SK-N-SH treated with all-trans-retinoic acid at 6 μM for 48 hours (cell line): ENCODE measurements around the gene SOWAHB.
A peak's percentile ranks its signal among the peaks of the same experiment; 100 is the strongest.

Source experiments
- ATAC-seq: fragments of 200-7000 bp; cut with Tn5 transposase; 3 replicates; pipeline ENCODE4 v1.9.1; 2020; ENCODE audit warnings: mild to moderate bottlenecking, moderate library complexity
- ARNTL ChIP-seq: fragments of 450-650 bp; formaldehyde crosslinking; IDR thresholded peaks from 2 replicates; pipeline ENCODE4 v1.5.0; 2020; ENCODE audit warnings: low read depth, mild to moderate bottlenecking, moderate library complexity, borderline replicate concordance
- CREB5 ChIP-seq: fragments of 250-450 bp; sonication (Bioruptor Pico); IDR thresholded peaks from 2 replicates; pipeline ENCODE4 v1.5.1; 2020; ENCODE audit warnings: low read depth, mild to moderate bottlenecking, moderate library complexity
- CSDC2 ChIP-seq: fragments of 250-450 bp; sonication (Bioruptor Pico); IDR thresholded peaks from 2 replicates; pipeline ENCODE4 v1.5.0; 2020; ENCODE audit warnings: mild to moderate bottlenecking, moderate library complexity
- CSRNP3 ChIP-seq: fragments of 250-450 bp; sonication (Bioruptor Pico); IDR thresholded peaks from 2 replicates; pipeline ENCODE4 v1.5.1; 2021; ENCODE audit warnings: mild to moderate bottlenecking, moderate library complexity
- ESRRG ChIP-seq: fragments of 250-450 bp; sonication (Bioruptor Pico); IDR thresholded peaks from 2 replicates; pipeline ENCODE4 v1.6.1; 2021; ENCODE audit warnings: mild to moderate bottlenecking
- GLIS3 ChIP-seq: fragments of 250-450 bp; sonication (Bioruptor Pico); IDR thresholded peaks from 2 replicates; pipeline ENCODE4 v1.5.0; 2020; ENCODE audit warnings: mild to moderate bottlenecking, moderate library complexity
- ISL1 ChIP-seq: fragments of 250-450 bp; sonication (Bioruptor Pico); IDR thresholded peaks from 2 replicates; pipeline ENCODE4 v2.1.2; 2022; ENCODE audit warnings: mild to moderate bottlenecking, moderate library complexity
- OSR1 ChIP-seq: fragments of 250-450 bp; sonication (Bioruptor Pico); IDR thresholded peaks from 2 replicates; pipeline ENCODE4 v1.8.0; 2022; ENCODE audit warnings: moderate library complexity, mild to moderate bottlenecking, inconsistent platforms
- POU6F1 ChIP-seq: fragments of 250-450 bp; sonication (Bioruptor Pico); IDR thresholded peaks from 2 replicates; pipeline ENCODE4 v1.8.0; 2021; ENCODE audit warnings: low read depth, mild to moderate bottlenecking, moderate library complexity, borderline replicate concordance
- PPARA ChIP-seq: fragments of 250-450 bp; sonication (Bioruptor Pico); IDR thresholded peaks from 2 replicates; pipeline ENCODE4 v1.5.0; 2020; ENCODE audit warnings: mild to moderate bottlenecking, borderline replicate concordance
- RARB ChIP-seq: fragments of 250-450 bp; sonication (Bioruptor Pico); IDR thresholded peaks from 2 replicates; pipeline ENCODE4 v1.8.0; 2021; ENCODE audit warnings: mild to moderate bottlenecking, moderate library complexity
- SNAI2 ChIP-seq: fragments of 250-450 bp; sonication (Bioruptor Pico); IDR thresholded peaks from 2 replicates; pipeline ENCODE4 v1.5.0; 2020; ENCODE audit warnings: mild to moderate bottlenecking, moderate library complexity
- TOX ChIP-seq: fragments of 250-450 bp; sonication (Bioruptor Pico); IDR thresholded peaks from 2 replicates; pipeline ENCODE4 v1.8.0; 2021; ENCODE audit warnings: mild to moderate bottlenecking, moderate library complexity, borderline replicate concordance
- ZC3H10 ChIP-seq: fragments of 250-450 bp; sonication (Bioruptor Pico); IDR thresholded peaks from 2 replicates; pipeline ENCODE4 v1.5.1; 2021; ENCODE audit warnings: mild to moderate bottlenecking, moderate library complexity
- ZFP3 ChIP-seq: fragments of 250-450 bp; sonication (Bioruptor Pico); IDR thresholded peaks from 2 replicates; pipeline ENCODE4 v1.5.0; 2020; ENCODE audit warnings: mild to moderate bottlenecking, moderate library complexity
- ZFP30 ChIP-seq: fragments of 450-650 bp; formaldehyde crosslinking; IDR thresholded peaks from 2 replicates; pipeline ENCODE4 v1.5.0; 2022; ENCODE audit warnings: mild to moderate bottlenecking, moderate library complexity
- ZNF565 ChIP-seq: fragments of 450-650 bp; formaldehyde crosslinking; conservative IDR thresholded peaks from 2 replicates; pipeline ENCODE4 v1.5.0; 2020; ENCODE audit warnings: low read depth, mild to moderate bottlenecking, moderate library complexity
- ZNF70 ChIP-seq: fragments of 450-650 bp; formaldehyde crosslinking; IDR thresholded peaks from 2 replicates; pipeline ENCODE4 v1.5.0; 2020; ENCODE audit warnings: mild to moderate bottlenecking, moderate library complexity
- ZNF8 ChIP-seq: fragments of 450-650 bp; formaldehyde crosslinking; IDR thresholded peaks from 2 replicates; pipeline ENCODE4 v1.5.0; 2020; ENCODE audit warnings: mild to moderate bottlenecking, moderate library complexity

Gene SOWAHB

GRCh38 chr4:76851375-76851774 lies 46.6 kb downstream of the SOWAHB start (continued):
- TF ChIP-seq TOX (CRISPR knock-in tag) = no peak
- TF ChIP-seq GLIS3 = no peak
- no peak for TF ChIP-seq ZNF565 (CRISPR knock-in tag)

DNA sequence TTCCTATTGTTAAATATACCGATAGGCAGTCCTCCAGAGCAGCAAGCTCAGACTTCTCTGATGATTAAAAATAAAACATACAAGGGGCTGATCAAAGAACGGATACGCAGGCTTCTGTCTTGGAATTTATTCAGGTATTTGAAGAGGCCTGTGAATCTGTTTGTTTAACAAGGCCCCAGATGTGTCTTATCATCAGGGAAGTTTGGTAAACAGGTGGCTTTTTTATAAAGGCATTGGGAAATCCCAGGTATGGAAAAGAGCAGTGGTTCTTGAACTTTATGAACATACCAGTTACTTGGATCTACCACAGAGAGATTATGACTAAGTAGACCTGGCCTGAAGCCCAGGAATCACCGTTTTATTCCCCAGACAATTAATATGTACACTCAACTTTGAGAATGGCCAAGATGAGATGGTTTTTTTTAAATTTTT lies 47.9 kb downstream of the SOWAHB start:
- peak; percentile 88 for ATAC-seq

More for the DNA sequence above, 47.9 kb downstream of the SOWAHB start:
- TF ChIP-seq CSDC2 (CRISPR knock-in tag) = no peak
- TF ChIP-seq CREB5 = no peak
- no peak for TF ChIP-seq ZFP3 (CRISPR knock-in tag)
- TF ChIP-seq ZNF8 = no peak; the same call in 1 of the 2 replicates
- no peak for TF ChIP-seq OSR1 (CRISPR knock-in tag)
- TF ChIP-seq PPARA (CRISPR knock-in tag) = no peak
- TF ChIP-seq ESRRG (CRISPR knock-in tag) = no peak
- no peak for TF ChIP-seq RARB
- no peak for TF ChIP-seq ARNTL
- no peak for TF ChIP-seq ZNF70 (CRISPR knock-in tag)
- no peak for TF ChIP-seq POU6F1 (CRISPR knock-in tag)
- no peak for TF ChIP-seq ISL1 (CRISPR knock-in tag)
- TF ChIP-seq SNAI2 (CRISPR knock-in tag) = no peak
- TF ChIP-seq CSRNP3 (CRISPR knock-in tag) = no peak
- TF ChIP-seq GLIS3 = no peak
- no peak for TF ChIP-seq ZNF565 (CRISPR knock-in tag)
- TF ChIP-seq ZFP30 = no peak
- no peak for TF ChIP-seq ZC3H10
- TF ChIP-seq TOX (CRISPR knock-in tag) = no peak
